Neural cell (in vitro differentiated cells): ENCODE results near the gene RAB15. TPM values are rescaled to one million over a fixed set of nuclear protein-coding genes. Genes with fewer than 3 reads are reported as not detected.

Experiments used
- H2AFZ ChIP-seq: fragments of 200-600, 300-800 bp; sonication (generic), shearing (Covaris generic); 2 replicates; pipeline ENCODE4 v1.6.0; 2014; ENCODE audit warnings: low read depth, mild to moderate bottlenecking, antibody characterized with exemption, low read length, moderate library complexity
- H3F3A ChIP-seq: fragments of 200-600 bp; shearing (Covaris generic); 2 replicates; pipeline ENCODE4 v1.6.1; 2016; ENCODE audit warnings: mild to moderate bottlenecking, moderate library complexity, mixed read lengths, antibody characterized with exemption, low read length; ENCODE audit not compliant: insufficient read depth, poor library complexity, severe bottlenecking
- H3K27ac ChIP-seq: fragments of 200-600, 300-800 bp; sonication (generic), shearing (Covaris generic); 2 replicates; pipeline ENCODE4 v1.5.1; 2014; ENCODE audit warnings: mild to moderate bottlenecking, low read length, moderate library complexity
- H3K27me3 ChIP-seq: fragments of 300-800, 200-600 bp; sonication (generic), shearing (Covaris generic); 2 replicates; pipeline ENCODE4 v1.6.0; 2014; ENCODE audit warnings: mild to moderate bottlenecking, low read depth, low read length, moderate library complexity; ENCODE audit not compliant: insufficient read depth
- H3K36me3 ChIP-seq: fragments of 300-800, 200-600 bp; sonication (generic), shearing (Covaris generic); 2 replicates; pipeline ENCODE4 v1.5.1; 2014; ENCODE audit warnings: mild to moderate bottlenecking, antibody characterized with exemption, low read length, moderate library complexity; ENCODE audit not compliant: insufficient read depth
- H3K4me2 ChIP-seq: fragments of 300-800, 200-600 bp; sonication (generic), shearing (Covaris generic); 2 replicates; pipeline ENCODE4 v1.6.0; 2014; ENCODE audit warnings: mild to moderate bottlenecking, low read length
- H3K4me3 ChIP-seq: fragments of 300-800, 200-600 bp; sonication (generic), shearing (Covaris generic); 2 replicates; pipeline ENCODE4 v1.5.1; 2014; ENCODE audit warnings: mild to moderate bottlenecking, low read length, moderate library complexity
- H3K79me2 ChIP-seq: fragments of 200-600 bp; shearing (Covaris generic); replicated peaks from 2 replicates; pipeline ENCODE4 v1.6.0; 2014; ENCODE audit warnings: mild to moderate bottlenecking, low read length, moderate library complexity; ENCODE audit not compliant: insufficient read depth
- H3K9ac ChIP-seq: fragments of 300-800, 200-600 bp; sonication (generic), shearing (Covaris generic); 2 replicates; pipeline ENCODE4 v1.6.1; 2016; ENCODE audit warnings: mild to moderate bottlenecking, low read length, mixed read lengths
- H3K9me2 ChIP-seq: fragments of 200-600 bp; shearing (Covaris generic); 2 replicates; pipeline ENCODE4 v1.6.1; 2016; ENCODE audit warnings: mild to moderate bottlenecking, low read length, mixed read lengths; ENCODE audit not compliant: insufficient read depth
- H3K9me3 ChIP-seq: fragments of 200-600, 300-800 bp; sonication (generic), shearing (Covaris generic); 2 replicates; pipeline ENCODE4 v1.6.1; 2016; ENCODE audit warnings: mild to moderate bottlenecking, mixed run types, low read length, moderate library complexity, mixed read lengths
- H4K20me1 ChIP-seq: fragments of 200-600 bp; shearing (Covaris generic); 2 replicates; pipeline ENCODE4 v1.6.1; 2016; ENCODE audit warnings: mild to moderate bottlenecking, mixed run types; ENCODE audit not compliant: insufficient read depth
- REST ChIP-seq: IDR thresholded peaks from 2 replicates; pipeline ENCODE4 v1.6.1; 2012; ENCODE audit warnings: borderline replicate concordance
- SMC3 ChIP-seq: fragments of 450-650 bp; conservative IDR thresholded peaks from 2 replicates; pipeline ENCODE4 v1.6.1; 2014; ENCODE audit warnings: antibody characterized with exemption, mild to moderate bottlenecking, moderate library complexity; ENCODE audit not compliant: poor library complexity
- TAF1 ChIP-seq: IDR thresholded peaks from 2 replicates; pipeline ENCODE4 v1.6.1; 2012; ENCODE audit warnings: low read depth
- polyA plus RNA-seq: library from polyadenylated mRNA; depleted of rRNA; stranded (reverse); fragments of >200 nt; gene quantifications from 2 replicates; pipeline ENCODE4 v1.2.3, GENCODE V29; 2014
- TF ChIP-seq, protein P1 (sequence below): fragments of 450-650 bp; IDR thresholded peaks from 2 replicates; pipeline ENCODE4 v1.5.1; 2014; ENCODE audit warnings: antibody characterized with exemption, mild to moderate bottlenecking, moderate library complexity; ENCODE audit not compliant: poor library complexity, severe bottlenecking

Gene RAB15
- polyA plus RNA-seq, 1 donor from 2014 or later: 42.0 TPM

DNA sequence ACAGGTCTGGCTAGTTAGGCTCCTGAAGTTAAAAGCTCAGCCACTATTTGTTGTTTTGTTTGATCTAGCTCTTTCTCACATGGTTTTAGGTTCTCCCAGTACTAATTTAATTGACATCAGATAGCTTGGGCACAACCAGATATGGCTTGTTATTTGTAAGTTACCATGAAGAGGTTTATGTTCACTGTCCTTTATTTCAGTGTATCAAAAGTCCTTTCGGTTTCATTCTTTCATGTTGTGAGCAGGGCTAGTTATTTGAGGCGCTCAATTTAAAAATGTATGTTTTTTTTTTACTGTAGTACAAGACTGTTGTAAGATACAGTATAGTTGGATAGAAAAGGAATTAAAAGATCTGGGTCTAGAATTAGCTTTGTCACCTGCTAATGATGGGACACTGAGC is 36.6 kb downstream of the RAB15 start:
- H2AFZ ChIP-seq: no peak overlapping the region
- no peaks in the 10 kb centered on the region for H3K27me3 ChIP-seq
- no peaks in the 10 kb centered on the region for H3K9me2 ChIP-seq
- no peaks in the 10 kb centered on the region for H3K9me3 ChIP-seq
- H3K27ac ChIP-seq: no peak overlapping the region
- H3K4me3 ChIP-seq: no peak overlapping the region
- H4K20me1 ChIP-seq: no peaks in the 10 kb centered on the region
- TF ChIP-seq TAF1 (no peak), SMC3 (no peak), REST (no peak)
- TF ChIP-seq, protein P1, sequence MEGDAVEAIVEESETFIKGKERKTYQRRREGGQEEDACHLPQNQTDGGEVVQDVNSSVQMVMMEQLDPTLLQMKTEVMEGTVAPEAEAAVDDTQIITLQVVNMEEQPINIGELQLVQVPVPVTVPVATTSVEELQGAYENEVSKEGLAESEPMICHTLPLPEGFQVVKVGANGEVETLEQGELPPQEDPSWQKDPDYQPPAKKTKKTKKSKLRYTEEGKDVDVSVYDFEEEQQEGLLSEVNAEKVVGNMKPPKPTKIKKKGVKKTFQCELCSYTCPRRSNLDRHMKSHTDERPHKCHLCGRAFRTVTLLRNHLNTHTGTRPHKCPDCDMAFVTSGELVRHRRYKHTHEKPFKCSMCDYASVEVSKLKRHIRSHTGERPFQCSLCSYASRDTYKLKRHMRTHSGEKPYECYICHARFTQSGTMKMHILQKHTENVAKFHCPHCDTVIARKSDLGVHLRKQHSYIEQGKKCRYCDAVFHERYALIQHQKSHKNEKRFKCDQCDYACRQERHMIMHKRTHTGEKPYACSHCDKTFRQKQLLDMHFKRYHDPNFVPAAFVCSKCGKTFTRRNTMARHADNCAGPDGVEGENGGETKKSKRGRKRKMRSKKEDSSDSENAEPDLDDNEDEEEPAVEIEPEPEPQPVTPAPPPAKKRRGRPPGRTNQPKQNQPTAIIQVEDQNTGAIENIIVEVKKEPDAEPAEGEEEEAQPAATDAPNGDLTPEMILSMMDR: no peak
- no peaks in the 10 kb centered on the region for H3F3A ChIP-seq
- no peaks in the 10 kb centered on the region for H3K79me2 ChIP-seq
- no peak overlapping the region for H3K9ac ChIP-seq
- H3K36me3 ChIP-seq: no peaks in the 10 kb centered on the region
- H3K4me2 ChIP-seq: no peak overlapping the region

GRCh38 chr14:64934338-64934929 is 37.7 kb downstream of the RAB15 start:
- Histone ChIP-seq H3K9me2 (no peaks in the 10 kb centered on the region), H3K79me2 (no peaks in the 10 kb centered on the region)

More at GRCh38 chr14:64934338-64934929, 37.7 kb downstream of the RAB15 start:
- no peak overlapping the region for H3K9ac ChIP-seq
- H4K20me1 ChIP-seq: no peaks in the 10 kb centered on the region
- H2AFZ ChIP-seq: no peak overlapping the region
- H3K4me2 ChIP-seq: no peak overlapping the region
- H3K27ac ChIP-seq: no peak overlapping the region
- H3K4me3 ChIP-seq: no peak overlapping the region
- no peak for TF ChIP-seq TAF1
- TF ChIP-seq, protein P1: no peak
- H3K27me3 ChIP-seq: no peaks in the 10 kb centered on the region
- no peaks in the 10 kb centered on the region for H3K9me3 ChIP-seq
- H3K36me3 ChIP-seq: no peaks in the 10 kb centered on the region
- H3F3A ChIP-seq: no peaks in the 10 kb centered on the region
